ENCODE data around the gene OAS2. TPM values are rescaled to one million over a fixed set of nuclear protein-coding genes. Genes with fewer than 3 reads are reported as not detected.

OAS2 gene
- total RNA-seq, 1 experiment from 2014 or later: 5.8 TPM

DNA sequence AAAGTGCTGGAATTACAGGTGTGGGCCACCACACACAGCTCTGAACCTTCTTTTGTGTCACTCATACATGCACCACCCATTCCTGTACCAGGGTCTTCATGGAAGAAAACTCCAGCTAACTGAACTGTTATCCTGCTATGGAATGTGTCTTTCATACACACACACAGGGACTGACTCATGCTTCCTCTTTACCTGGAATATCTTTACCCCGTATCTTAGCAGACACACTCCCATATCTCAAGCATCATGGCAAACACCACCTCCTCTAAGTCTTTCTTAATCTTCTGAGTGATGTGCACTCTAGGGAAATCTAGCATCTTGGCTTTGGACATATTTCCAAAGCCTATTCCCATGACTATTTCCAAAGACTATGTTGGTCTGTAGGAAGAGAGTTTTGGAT, 43.2 kb downstream of the OAS2 start:
- Histone ChIP-seq H3K4me3 (ENCODE audit: low read length) (no peak overlapping the region), H4K20me1 (ENCODE audit: low read length) (no peaks in the 10 kb centered on the region), H3K9me2 (replicated peaks; ENCODE audit: low read length) (no peaks in the 10 kb centered on the region), H3K9ac (ENCODE audit: low read length) (no peak overlapping the region), H3K9me3 (ENCODE audit: low read length) (no peaks in the 10 kb centered on the region), H3K36me3 (ENCODE audit: low read depth, low read length) (no peaks in the 10 kb centered on the region), H3K79me2 (ENCODE audit: low read length) (no peaks in the 10 kb centered on the region), H3K27me3 (ENCODE audit: low read length) (no peaks in the 10 kb centered on the region), H2AFZ (ENCODE audit: low read length) (no peak overlapping the region), H3K27ac (ENCODE audit: low read length) (no peak overlapping the region), H3F3A (ENCODE audit: low read length, unreplicated experiment) (no peaks in the 10 kb centered on the region), H3K4me2 (ENCODE audit: low read length) (no peak overlapping the region), H3K4me1 (ENCODE audit: insufficient read depth, low read length) (peaks cover 10% of the 10 kb centered on the region)
- DNase-seq (no peak), ATAC-seq (no peak)
- ChIA-PET CTCF (no interaction called here), POLR2A (ENCODE audit: unreplicated experiment) (no interaction called here)
- BruUV-seq (replicated peaks): no TSS peak
- TF ChIP-seq EZH2phosphoT487 (IDR thresholded peaks at IDR 0.05; ENCODE audit: borderline replicate concordance, low read length) (no peak), EZH2 (IDR thresholded peaks at IDR 0.05; ENCODE audit: low read length, unreplicated experiment) (no peak)
- intact Hi-C loops (cut with micrococcal nuclease): no loop called here

DNA sequence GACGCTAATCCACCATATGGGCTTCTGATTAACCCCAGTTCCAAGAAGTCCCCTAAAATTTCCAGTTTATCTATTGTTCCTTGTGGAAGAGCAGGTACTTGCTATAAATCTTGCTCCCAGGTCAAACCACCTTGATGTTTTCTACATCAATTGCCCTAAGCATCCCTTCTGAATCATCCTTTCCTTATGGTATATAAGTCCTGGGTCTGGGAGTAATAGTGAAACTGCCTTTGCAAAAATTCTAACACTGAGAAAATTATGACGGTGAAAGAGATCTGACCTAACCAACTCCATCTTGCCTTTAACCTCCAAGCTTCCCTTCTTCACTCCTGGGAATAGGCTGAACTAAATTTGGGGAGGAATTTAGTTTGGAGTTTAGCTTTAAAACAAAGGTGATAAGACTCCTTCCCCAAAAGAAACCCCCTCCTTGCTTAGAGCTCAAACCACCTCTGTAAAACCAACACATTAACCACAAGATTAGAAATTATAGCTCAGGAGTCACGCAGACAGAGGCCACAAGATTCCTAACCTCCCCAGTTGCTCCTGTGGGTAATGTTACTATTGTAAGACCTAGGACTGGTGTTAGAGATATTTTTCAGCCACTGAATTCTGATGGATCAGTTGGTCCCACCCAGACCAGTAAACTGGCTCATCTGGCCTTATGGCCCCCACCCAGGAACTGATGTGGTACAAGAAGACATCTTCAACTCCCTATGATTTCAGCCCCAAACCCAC, 44.4 kb downstream of the OAS2 start:
- Histone ChIP-seq H3F3A (ENCODE audit: low read length, unreplicated experiment) (no peaks in the 10 kb centered on the region), H3K4me1 (ENCODE audit: insufficient read depth, low read length) (peaks cover 10% of the 10 kb centered on the region), H4K20me1 (ENCODE audit: low read length) (no peaks in the 10 kb centered on the region), H3K4me3 (ENCODE audit: low read length) (no peak overlapping the region), H2AFZ (ENCODE audit: low read length) (no peak overlapping the region), H3K9me3 (ENCODE audit: low read length) (no peaks in the 10 kb centered on the region), H3K27ac (ENCODE audit: low read length) (no peak overlapping the region), H3K9ac (ENCODE audit: low read length) (no peak overlapping the region), H3K9me2 (replicated peaks; ENCODE audit: low read length) (no peaks in the 10 kb centered on the region), H3K4me2 (ENCODE audit: low read length) (no peak overlapping the region), H3K79me2 (ENCODE audit: low read length) (no peaks in the 10 kb centered on the region), H3K36me3 (ENCODE audit: low read depth, low read length) (no peaks in the 10 kb centered on the region), H3K27me3 (ENCODE audit: low read length) (no peaks in the 10 kb centered on the region)
- ChIA-PET CTCF (interaction anchor here (1.9 kb wide), 1 partner anchor 30 kb away, joined by 5 read pairs; no protein-coding TSS in a partner anchor), POLR2A (ENCODE audit: unreplicated experiment) (no interaction called here)
- ATAC-seq: no peak
- DNase-seq: no peak
- no TSS peak for BruUV-seq (replicated peaks)
- intact Hi-C loops (cut with micrococcal nuclease): no loop called here
- TF ChIP-seq EZH2phosphoT487 (IDR thresholded peaks at IDR 0.05; ENCODE audit: borderline replicate concordance, low read length): no peak
- TF ChIP-seq, protein P1, sequence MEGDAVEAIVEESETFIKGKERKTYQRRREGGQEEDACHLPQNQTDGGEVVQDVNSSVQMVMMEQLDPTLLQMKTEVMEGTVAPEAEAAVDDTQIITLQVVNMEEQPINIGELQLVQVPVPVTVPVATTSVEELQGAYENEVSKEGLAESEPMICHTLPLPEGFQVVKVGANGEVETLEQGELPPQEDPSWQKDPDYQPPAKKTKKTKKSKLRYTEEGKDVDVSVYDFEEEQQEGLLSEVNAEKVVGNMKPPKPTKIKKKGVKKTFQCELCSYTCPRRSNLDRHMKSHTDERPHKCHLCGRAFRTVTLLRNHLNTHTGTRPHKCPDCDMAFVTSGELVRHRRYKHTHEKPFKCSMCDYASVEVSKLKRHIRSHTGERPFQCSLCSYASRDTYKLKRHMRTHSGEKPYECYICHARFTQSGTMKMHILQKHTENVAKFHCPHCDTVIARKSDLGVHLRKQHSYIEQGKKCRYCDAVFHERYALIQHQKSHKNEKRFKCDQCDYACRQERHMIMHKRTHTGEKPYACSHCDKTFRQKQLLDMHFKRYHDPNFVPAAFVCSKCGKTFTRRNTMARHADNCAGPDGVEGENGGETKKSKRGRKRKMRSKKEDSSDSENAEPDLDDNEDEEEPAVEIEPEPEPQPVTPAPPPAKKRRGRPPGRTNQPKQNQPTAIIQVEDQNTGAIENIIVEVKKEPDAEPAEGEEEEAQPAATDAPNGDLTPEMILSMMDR (conservative IDR thresholded peaks at IDR 0.05; ENCODE audit: low read depth, low read length): no peak
- TF ChIP-seq EZH2 (IDR thresholded peaks at IDR 0.05; ENCODE audit: low read length, unreplicated experiment): no peak

DNA sequence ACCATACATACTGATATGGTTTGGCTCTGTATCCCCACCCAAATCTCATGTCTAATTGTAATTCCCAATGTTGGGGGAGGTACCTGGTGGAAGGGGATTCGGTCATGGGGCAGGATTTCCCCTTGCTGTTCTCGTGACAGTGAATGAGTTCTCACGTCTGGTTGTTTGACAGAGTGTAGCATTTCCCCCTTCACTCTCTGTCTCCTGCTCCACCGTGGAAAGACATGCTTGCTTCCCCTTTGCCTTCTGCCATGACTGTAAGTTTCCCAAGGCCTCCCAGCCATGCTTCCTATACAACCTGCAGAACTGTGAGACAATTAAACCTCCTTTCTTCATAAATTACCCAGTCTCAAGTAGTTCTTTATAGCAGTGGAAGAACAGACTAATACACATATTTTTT, 49.4 kb downstream of the OAS2 start:
- TF ChIP-seq EZH2phosphoT487 (IDR thresholded peaks at IDR 0.05; ENCODE audit: borderline replicate concordance, low read length) (no peak), EZH2 (IDR thresholded peaks at IDR 0.05; ENCODE audit: low read length, unreplicated experiment) (no peak)
- TF ChIP-seq, protein P1 (conservative IDR thresholded peaks at IDR 0.05; ENCODE audit: low read depth, low read length): no peak
- H3K36me3 ChIP-seq (ENCODE audit: low read depth, low read length): no peaks in the 10 kb centered on the region
- no peaks in the 10 kb centered on the region for H4K20me1 ChIP-seq (ENCODE audit: low read length)
- POLR2A ChIA-PET (ENCODE audit: unreplicated experiment): no interaction called here
- intact Hi-C loops (cut with micrococcal nuclease): no loop called here
- no peak for ATAC-seq
- H2AFZ ChIP-seq (ENCODE audit: low read length): no peak overlapping the region
- no peaks in the 10 kb centered on the region for H3F3A ChIP-seq (ENCODE audit: low read length, unreplicated experiment)
- H3K4me2 ChIP-seq (ENCODE audit: low read length): no peak overlapping the region
- H3K9ac ChIP-seq (ENCODE audit: low read length): no peak overlapping the region
- H3K27me3 ChIP-seq (ENCODE audit: low read length): no peaks in the 10 kb centered on the region
- no peak overlapping the region for H3K4me3 ChIP-seq (ENCODE audit: low read length)
- BruUV-seq (replicated peaks): no TSS peak
- no peak overlapping the region for H3K27ac ChIP-seq (ENCODE audit: low read length)
- H3K79me2 ChIP-seq (ENCODE audit: low read length): no peaks in the 10 kb centered on the region
- H3K4me1 ChIP-seq (ENCODE audit: insufficient read depth, low read length): no peaks in the 10 kb centered on the region
- CTCF ChIA-PET: no interaction called here
- no peaks in the 10 kb centered on the region for H3K9me2 ChIP-seq (replicated peaks; ENCODE audit: low read length)
- DNase-seq: no peak
- H3K9me3 ChIP-seq (ENCODE audit: low read length): no peaks in the 10 kb centered on the region
